SK-N-MC (cell line): ENCODE results near the gene SPATA20.
A peak's percentile ranks its signal among the peaks of the same experiment; 100 is the strongest.

Experiments
- EZH2 ChIP-seq: fragments of 200-600 bp; sonication (generic); IDR thresholded peaks from one replicate; pipeline ENCODE4 v1.6.1; 2017; ENCODE audit warnings: antibody characterized with exemption
- FOXP2 ChIP-seq: optimal IDR thresholded peaks from 2 replicates; pipeline ENCODE3; 2011; ENCODE audit warnings: mild to moderate bottlenecking, moderate library complexity; ENCODE audit not compliant: insufficient read depth; ENCODE audit errors: extremely low read length, control extremely low read depth
- POLR2AphosphoS5 ChIP-seq: IDR thresholded peaks from 2 replicates; pipeline ENCODE4 v1.6.1; 2012; ENCODE audit warnings: mild to moderate bottlenecking, low read depth, low read length, borderline replicate concordance

DNA sequence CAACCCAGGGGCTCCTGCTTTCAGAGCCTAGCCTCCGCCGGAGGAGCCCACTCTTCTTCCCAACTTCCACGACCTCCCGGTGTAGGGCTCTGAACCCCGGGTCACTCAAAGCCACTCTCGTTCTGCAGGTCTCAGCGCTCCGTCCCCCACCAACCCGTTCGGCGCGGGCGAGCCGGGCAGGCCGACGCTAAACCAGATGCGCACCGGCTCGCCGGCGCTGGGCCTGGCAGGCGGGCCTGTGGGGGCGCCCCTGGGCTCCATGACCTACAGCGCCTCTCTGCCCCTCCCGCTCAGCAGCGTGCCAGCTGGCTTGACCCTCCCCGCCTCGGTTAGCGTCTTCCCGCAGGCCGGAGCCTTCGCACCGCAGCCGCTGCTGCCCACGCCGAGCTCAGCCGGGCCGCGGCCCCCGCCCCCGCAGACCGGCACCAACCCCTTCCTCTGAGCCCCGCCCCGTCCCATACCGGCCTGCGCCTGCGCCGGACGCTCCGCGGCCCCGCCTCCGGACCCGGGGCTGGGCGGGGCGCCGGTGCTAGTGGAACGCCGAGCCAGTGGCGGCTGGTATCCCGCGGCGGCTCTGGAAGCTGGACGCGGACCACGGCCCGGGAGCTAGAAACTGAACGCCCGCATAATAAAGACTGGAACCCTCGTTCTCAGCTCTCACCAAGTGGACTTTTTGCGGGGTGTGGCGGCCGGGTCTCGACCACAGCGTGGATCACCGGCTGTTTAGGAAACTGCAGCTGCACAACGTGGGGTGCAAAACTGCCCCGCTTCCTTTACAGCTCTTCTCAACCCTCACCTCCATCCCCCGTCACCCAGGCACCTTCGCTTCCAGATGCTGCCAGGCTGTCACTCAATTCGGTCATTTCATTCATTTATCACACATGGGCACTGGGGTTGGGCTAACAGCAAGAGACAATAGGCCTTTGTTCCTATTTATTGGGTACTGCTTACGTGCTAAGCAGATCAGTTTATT is 5.0 kb upstream of the SPATA20 start:
- TF ChIP-seq EZH2 (no peak), POLR2AphosphoS5 (peak; percentile 67; the same call in 1 of the 2 replicates), FOXP2 (peak; percentile 61)
